ES-I3 (cell line): ENCODE measurements around the gene BLTP3A.
"Not testable (repeated sequence)": the region's sequence is repeated elsewhere in the genome, so short reads cannot be mapped to it uniquely, and the experiment has no call there.

Source experiments
- H3K36me3 ChIP-seq: 2 replicates; pipeline ENCODE4 v1.6.1; 2013; ENCODE audit warnings: mild to moderate bottlenecking, low read length, control low read depth, moderate library complexity; ENCODE audit not compliant: insufficient read depth
- H3K4me1 ChIP-seq: 2 replicates; pipeline ENCODE4 v1.6.1; 2013; ENCODE audit warnings: mild to moderate bottlenecking, control low read depth, low read length; ENCODE audit not compliant: insufficient read depth
- H3K9ac ChIP-seq: 2 replicates; pipeline ENCODE4 v1.6.1; 2013; ENCODE audit warnings: low read depth, mild to moderate bottlenecking, low read length, moderate library complexity
- H3K9me3 ChIP-seq: 2 replicates; pipeline ENCODE4 v1.6.1; 2013; ENCODE audit warnings: mild to moderate bottlenecking, low read length, moderate library complexity; ENCODE audit not compliant: control insufficient read depth, insufficient read depth

The BLTP3A gene, protein sequence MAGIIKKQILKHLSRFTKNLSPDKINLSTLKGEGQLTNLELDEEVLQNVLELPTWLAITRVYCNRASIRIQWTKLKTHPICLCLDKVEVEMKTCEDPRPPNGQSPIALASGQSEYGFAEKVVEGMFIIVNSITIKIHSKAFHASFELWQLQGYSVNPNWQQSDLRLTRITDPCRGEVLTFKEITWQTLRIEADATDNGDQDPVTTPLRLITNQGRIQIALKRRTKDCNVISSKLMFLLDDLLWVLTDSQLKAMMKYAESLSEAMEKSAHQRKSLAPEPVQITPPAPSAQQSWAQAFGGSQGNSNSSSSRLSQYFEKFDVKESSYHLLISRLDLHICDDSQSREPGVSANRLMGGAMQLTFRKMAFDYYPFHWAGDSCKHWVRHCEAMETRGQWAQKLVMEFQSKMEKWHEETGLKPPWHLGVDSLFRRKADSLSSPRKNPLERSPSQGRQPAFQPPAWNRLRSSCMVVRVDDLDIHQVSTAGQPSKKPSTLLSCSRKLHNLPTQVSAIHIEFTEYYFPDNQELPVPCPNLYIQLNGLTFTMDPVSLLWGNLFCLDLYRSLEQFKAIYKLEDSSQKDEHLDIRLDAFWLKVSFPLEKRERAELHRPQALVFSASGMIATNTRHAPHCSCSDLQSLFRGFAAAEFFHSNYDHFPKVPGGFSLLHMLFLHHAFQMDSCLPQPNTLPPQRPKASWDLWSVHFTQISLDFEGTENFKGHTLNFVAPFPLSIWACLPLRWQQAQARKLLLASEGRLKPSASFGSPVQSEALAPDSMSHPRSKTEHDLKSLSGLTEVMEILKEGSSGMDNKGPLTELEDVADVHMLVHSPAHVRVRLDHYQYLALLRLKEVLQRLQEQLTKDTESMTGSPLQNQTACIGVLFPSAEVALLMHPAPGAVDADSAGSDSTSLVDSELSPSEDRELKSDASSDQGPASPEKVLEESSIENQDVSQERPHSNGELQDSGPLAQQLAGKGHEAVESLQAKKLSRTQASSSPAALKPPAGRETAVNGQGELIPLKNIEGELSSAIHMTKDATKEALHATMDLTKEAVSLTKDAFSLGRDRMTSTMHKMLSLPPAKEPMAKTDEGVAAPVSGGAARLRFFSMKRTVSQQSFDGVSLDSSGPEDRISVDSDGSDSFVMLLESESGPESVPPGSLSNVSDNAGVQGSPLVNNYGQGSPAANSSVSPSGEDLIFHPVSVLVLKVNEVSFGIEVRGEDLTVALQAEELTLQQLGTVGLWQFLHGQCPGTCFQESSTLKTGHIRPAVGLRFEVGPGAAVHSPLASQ (N-terminal part only)

DNA sequence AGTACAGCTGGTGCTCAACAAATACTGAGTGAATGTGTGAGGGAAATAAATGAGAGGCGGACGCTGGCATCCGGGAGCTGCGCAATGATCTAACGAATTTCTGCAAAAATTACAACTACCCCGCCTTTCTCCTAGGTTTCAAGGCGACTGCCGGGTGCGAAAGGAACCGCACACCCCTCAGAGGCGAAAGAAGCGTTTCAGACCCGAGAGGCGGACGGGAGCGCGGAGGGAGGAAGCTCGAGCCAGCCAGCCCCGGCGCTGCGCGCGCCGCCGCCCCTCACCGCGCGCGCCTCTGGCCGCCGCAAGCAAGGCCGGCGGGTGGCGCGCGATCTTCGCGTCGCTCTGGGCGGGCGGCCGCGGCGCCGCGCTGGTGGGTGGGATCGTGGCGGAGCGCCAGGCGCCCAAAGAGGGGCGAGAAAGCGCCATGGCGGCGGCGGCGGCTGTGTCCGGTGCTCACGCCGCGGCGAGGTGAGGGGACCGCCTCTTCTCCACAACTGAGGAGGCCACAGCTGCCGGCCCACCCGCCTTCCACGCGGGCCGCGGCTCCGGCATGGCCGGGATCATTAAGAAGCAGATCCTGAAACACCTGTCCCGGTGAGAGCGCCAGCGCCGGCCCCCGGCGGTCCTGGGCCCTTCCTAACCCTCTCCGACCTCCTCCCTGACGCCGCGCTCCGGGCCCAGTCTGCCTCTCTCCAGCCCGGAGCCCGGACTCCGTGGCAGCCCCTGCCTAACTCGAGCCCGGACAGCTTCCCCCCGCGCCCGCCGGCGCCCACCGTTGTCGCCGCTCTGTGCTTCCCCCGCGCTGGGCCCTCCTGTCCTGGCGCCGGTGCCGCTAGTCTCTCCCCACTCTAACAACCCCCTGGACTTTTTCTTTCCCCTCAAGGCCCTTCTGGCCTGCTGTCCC lies at the start of gene BLTP3A:
TSS of gene BLTP3A (plus strand) at position 383 of the 904 bp plus-strand sequence. CDS start at position 551, 168 bp downstream.
- Histone ChIP-seq H3K9ac (peak within 1 kb of the TSS; percentile 85), H3K4me1 (no peaks in the 10 kb centered on the region), H3K9me3 (peaks cover 3% of the 10 kb centered on the region), H3K36me3 (no peaks in the 10 kb centered on the region; the same call in 1 of the 2 replicates)

DNA sequence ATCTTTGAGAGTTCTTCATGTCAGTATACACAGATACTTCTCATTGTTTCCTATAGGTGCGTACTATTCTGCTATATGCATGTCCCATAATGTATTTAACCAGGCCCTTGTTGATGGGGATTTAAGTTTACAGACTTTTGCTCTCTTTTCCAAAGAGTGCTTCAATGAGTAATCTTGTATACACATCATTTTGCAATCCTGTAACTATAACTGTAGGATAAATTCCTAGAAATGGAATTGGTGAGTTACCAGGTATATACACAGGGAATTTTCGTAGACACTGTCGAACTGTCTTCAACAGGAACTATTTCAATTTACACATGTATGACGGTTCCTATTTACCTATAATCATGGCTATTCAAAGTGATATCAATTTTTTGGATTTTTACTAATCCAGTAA lies 49.8 kb upstream of the BLTP3A start:
- H3K36me3 ChIP-seq, result no peaks in the 10 kb centered on the region
- no peak overlapping the region for H3K9ac ChIP-seq
- no peaks in the 10 kb centered on the region for H3K4me1 ChIP-seq
- H3K9me3 ChIP-seq, result no peaks in the 10 kb centered on the region

DNA sequence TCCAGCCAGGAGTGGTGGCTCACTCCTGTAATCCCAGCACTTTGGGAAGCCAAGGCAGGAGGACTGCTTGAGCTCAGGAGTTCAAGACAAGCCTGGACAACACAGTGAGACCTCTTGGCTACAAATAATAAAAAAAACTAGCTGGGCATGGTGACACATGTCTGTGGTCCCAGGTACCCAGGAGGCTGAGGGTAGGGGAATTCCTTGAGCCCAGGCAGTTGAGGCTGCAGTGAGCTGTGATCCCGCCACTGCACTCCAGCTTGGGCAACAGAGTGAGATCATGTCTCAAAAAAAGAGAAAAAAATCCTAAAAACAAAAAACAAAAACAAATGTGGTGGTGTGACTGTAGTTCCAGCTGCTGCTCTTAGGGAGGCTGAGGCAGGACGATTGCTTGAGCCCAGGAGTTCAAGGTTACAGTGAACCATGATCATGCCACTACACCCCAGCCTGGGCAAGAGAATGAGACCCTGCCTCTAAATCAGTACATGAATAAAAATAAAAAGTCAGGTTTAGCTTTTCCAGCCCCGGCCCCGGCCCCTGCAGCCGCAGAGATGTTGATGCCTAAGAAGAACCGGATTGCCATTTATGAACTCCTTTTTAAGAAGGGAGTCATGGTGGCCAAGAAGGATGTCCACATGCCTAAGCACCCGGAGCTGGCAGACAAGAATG lies 48.1 kb upstream of the BLTP3A start:
- no peaks in the 10 kb centered on the region for H3K4me1 ChIP-seq
- no peak overlapping the region for H3K9ac ChIP-seq
- no peaks in the 10 kb centered on the region for H3K36me3 ChIP-seq
- no peaks in the 10 kb centered on the region for H3K9me3 ChIP-seq

DNA sequence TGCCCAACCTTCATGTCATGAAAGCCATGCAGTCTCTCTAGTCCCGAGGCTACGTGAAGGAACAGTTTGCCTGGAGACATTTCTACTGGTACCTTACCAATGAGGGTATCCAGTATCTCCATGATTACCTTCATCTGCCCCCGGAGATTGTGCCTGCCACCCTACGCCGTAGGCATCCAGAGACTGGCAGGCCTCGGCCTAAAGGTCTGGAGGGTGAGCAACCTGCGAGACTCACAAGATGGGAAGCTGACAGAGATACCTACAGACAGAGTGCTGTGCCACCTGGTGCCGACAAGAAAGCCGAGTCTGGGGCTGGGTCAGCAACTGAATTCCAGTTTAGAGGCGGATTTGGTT lies 47.6 kb upstream of the BLTP3A start:
- H3K4me1 ChIP-seq, H3K9me3 ChIP-seq, H3K9ac ChIP-seq, H3K36me3 ChIP-seq: not testable (repeated sequence)

DNA sequence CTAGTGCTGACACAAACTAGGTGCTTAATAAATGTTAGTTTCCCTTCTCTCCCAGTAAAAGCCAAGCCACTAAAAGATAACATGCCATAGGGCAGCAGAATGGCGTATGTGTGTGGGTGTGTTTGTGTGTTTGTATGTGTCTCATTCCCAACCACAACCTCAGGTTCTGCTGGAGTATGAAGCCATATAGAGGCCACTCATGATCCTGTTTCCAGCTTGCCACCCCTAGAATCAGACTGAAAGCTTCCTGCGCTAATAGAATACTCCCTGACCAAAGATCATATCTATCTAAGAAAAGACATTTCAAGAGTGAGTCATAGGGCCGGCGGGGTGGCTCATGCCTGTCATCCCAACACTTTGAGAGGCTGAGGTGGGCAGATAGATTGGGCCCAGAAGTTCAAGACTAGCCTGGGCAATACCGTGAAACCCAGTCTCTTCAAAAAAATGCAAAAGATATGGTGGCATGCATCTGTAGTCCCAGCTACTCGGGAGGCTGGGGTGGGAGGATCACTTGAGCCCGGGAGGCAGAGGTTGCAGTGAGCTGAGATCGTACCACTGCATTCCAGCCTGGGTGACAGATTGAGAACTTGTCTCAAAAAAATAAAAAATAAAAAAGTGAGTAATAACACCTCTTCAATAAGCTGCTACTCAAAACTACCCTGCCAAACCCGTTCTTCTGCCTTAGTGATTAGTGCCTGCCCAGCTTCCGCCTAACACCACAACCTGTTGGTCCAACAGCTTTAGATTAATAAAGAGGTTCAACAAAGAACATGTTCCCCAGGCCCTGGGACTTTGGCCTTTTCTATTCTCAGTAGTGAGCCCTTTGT lies 46.4 kb upstream of the BLTP3A start:
- Histone ChIP-seq H3K9ac (no peak overlapping the region), H3K36me3 (no peaks in the 10 kb centered on the region), H3K4me1 (no peaks in the 10 kb centered on the region), H3K9me3 (no peaks in the 10 kb centered on the region)

DNA sequence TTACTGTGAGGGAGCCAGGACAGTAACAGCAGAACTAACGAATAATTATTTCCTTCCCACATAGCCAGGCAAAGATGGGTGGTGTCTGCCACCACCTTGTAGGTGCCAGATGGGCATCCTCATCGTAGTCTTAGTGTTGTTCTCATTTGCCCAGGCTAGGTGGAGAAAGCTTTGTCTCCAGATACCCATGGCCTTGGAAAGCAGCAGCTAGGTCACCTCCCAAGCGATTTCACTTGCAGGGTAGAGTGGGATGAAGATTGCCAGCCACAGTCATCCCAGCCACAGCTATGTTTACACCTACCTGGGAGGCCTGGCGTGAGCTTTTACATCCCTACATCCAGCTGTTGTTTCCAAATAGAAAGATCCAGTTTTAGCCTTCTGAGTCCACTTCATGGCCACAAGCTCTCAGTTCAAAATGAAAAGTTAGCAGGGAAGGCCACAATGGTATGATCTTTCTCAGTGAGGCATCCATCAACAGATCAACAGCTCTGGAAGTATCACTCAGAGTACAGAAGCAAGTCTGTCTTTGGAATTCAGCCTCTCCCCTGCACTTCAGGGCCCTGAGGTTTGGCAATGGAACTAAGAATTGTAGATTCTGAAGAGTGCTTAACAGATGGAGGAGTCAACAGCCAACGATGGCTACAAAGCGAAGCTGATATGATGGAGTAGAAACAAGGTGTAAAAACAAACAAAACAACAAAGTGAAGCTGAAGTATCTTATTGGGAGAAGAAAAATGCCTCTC lies 45.6 kb upstream of the BLTP3A start:
- Histone ChIP-seq H3K36me3 (no peaks in the 10 kb centered on the region), H3K9me3 (no peaks in the 10 kb centered on the region), H3K9ac (no peak overlapping the region), H3K4me1 (no peaks in the 10 kb centered on the region)

DNA sequence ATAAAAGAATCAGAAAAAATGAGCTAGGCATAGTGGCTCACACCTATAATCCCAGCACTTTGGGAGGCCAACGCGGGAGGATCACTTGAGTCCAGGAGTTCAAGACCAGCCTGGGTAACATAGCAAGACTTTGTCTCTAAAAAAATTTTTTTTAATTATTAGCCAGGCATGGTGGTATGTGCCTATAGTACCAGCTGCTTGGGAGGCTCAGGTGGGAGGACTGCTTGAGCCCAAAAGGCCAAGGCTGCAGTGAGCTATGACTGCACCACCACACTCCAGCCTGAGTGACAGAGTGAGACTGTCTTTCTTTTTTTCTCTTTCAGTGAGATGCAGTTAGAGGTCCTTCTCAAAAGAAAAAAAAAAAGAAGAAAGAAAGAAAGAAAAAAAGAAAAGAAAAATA lies 43.1 kb upstream of the BLTP3A start:
- no peaks in the 10 kb centered on the region for H3K36me3 ChIP-seq
- no peaks in the 10 kb centered on the region for H3K9me3 ChIP-seq
- no peak overlapping the region for H3K9ac ChIP-seq
- H3K4me1 ChIP-seq, result no peaks in the 10 kb centered on the region

DNA sequence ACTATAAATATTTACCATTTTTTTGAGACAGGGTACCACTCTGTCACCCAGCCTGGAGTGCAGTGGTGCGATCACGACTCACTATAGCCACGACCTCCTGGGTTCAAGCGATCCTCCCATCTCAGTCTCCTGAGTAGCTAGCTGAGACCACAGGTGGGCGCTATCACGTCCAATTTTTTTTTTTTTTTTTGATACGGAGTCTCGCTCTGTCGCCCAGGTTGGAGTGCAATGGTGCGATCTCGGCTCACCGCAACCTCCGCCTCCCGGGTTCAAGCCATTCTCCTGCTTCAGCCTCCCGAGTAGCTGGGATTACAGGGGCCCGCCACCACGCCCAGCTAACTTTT lies 35.4 kb upstream of the BLTP3A start:
- not testable (repeated sequence) for H3K36me3 ChIP-seq, H3K9me3 ChIP-seq, H3K4me1 ChIP-seq
- peak overlapping the region; percentile 98; the same call in 1 of the 2 replicates for H3K9ac ChIP-seq

DNA sequence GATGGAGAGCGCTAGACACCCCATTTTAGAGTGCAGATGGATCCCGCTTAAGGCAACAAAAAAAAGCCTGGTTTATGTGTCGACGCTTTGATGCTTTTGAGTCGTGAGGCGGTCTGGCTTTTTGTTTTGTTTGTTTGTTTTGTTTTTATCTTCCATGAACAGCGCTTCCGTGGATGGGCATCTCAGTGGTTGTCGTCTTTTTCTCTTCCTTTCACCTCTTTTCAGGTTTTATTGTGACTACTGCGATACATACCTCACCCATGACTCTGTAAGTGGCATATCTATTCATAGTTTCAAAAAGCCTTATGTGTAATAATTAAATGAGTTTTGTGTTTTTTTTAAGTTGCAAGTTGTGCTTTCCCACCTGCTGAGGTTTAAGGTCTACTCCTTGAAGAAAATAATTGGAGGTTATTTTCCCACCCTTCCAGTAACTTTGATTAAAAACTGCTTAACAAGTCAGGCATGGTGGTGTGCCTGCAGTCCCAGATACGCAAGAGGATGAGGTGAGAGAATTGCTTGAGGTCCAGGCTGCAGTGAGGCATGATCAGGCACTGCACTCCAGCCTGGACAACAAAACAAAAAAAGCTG lies 34.1 kb upstream of the BLTP3A start:
- no peaks in the 10 kb centered on the region for H3K4me1 ChIP-seq
- no peaks in the 10 kb centered on the region for H3K9me3 ChIP-seq
- H3K9ac ChIP-seq, result peak overlapping the region; percentile 98
- peaks cover 11% of the 10 kb centered on the region; the same call in 1 of the 2 replicates for H3K36me3 ChIP-seq

DNA sequence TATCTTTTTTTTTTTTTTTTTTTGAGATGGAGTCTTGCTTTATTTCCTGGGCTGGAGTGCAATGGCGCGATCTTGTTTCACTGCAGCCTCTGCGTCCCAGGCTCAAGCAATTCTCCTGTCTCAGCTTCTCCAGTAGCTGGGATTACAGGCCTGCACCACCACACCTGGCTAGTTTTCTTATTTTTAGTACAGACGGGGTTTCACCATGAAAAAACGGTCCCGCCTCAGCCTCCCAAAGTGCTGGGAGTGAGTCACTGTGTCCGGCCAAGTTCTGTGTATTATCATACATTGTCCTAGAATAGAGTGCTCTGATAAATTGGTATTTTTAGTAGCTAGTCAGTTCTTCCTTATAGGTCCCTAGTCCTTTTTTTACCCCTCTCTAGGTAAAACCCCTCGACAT lies 31.8 kb upstream of the BLTP3A start:
- Histone ChIP-seq H3K9ac (no peak overlapping the region), H3K9me3 (no peaks in the 10 kb centered on the region), H3K4me1 (no peaks in the 10 kb centered on the region), H3K36me3 (peaks cover 14% of the 10 kb centered on the region; the same call in 1 of the 2 replicates)

DNA sequence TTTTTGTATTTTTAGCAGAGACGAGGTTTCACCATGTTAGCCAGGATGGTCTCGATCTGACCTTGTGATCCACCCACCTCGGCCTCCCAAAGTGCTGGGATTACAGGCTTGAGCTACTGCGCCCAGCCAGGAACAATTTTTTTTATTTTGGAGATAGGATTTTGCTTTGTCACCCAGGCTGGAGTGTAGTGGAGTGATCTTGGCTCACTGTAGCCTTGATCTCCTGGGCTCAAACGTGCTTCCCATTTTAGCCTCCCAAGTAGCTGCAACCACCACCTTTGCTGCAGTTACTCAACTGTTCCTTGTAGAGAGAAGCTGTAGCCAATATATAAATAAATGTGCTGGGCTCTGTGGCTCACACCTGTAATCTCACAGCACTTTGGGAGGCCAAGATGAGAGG lies 30.2 kb upstream of the BLTP3A start:
- not testable (repeated sequence) for H3K9me3 ChIP-seq, H3K4me1 ChIP-seq, H3K9ac ChIP-seq
- peaks cover 19% of the 10 kb centered on the region; the same call in 1 of the 2 replicates for H3K36me3 ChIP-seq

DNA sequence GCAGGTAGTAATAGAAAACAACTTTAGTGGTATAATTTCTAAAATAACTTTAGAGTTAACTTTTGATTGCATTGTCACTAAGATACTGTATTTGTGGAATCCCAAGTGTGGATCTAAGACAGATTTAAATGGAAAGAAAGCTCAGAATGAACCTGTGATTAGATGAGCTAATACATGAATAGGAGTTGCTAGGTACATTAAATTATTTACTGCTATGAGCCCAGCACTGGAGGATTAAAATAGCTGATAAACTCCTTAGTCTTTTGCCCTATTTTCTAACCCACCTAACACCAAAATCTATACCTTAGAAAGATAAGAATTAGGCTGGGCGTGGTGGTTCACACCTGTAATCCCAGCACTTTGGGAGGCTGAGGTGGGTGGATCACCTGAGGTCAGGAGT lies 23.7 kb upstream of the BLTP3A start:
- peaks cover 21% of the 10 kb centered on the region for H3K36me3 ChIP-seq

More for the DNA sequence above, 23.7 kb upstream of the BLTP3A start:
- no peaks in the 10 kb centered on the region for H3K9me3 ChIP-seq
- H3K9ac ChIP-seq, result no peak overlapping the region
- no peaks in the 10 kb centered on the region for H3K4me1 ChIP-seq
